NB4 (cell line): ENCODE measurements around the gene CYP4F12.
"Not testable (repeated sequence)": the region's sequence is repeated elsewhere in the genome, so short reads cannot be mapped to it uniquely, and the experiment has no call there.

ENCODE experiments used
- DNase-seq: peaks from one replicate; pipeline ENCODE4 v3.0.0; 2010; ENCODE audit warnings: low read depth
- H3K4me3 ChIP-seq: one replicate; pipeline ENCODE4 v1.5.1; 2011; ENCODE audit warnings: mild to moderate bottlenecking, low read depth, low read length, moderate library complexity
- CTCF ChIP-seq: IDR thresholded peaks from one replicate; pipeline ENCODE4 v1.5.1; 2012; ENCODE audit warnings: low read depth, low read length
- MYC ChIP-seq: IDR thresholded peaks from 2 replicates; pipeline ENCODE4 v1.6.1; 2011; ENCODE audit warnings: low read depth, low read length
- POLR2A ChIP-seq: IDR thresholded peaks from 2 replicates; pipeline ENCODE4 v1.6.1; 2011; ENCODE audit warnings: mild to moderate bottlenecking; ENCODE audit not compliant: insufficient read length; ENCODE audit errors: extremely low read depth
- TF ChIP-seq, protein P1 (sequence below): IDR thresholded peaks from 2 replicates; pipeline ENCODE4 v1.6.1; 2011; ENCODE audit warnings: low read depth, low read length

Gene CYP4F12

GRCh38 chr19:15671237-15671821, 1.6 kb upstream of the CYP4F12 start:
- H3K4me3 ChIP-seq, result no peak overlapping the region
- TF ChIP-seq, protein P1, sequence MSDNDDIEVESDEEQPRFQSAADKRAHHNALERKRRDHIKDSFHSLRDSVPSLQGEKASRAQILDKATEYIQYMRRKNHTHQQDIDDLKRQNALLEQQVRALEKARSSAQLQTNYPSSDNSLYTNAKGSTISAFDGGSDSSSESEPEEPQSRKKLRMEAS, result no peak
- TF ChIP-seq MYC (no peak), CTCF (no peak), POLR2A (no peak)
- DNase-seq, result no peak

- TF ChIP-seq CTCF (no peak), MYC (no peak), POLR2A (no peak)
- TF ChIP-seq, protein P1, result no peak
- H3K4me3 ChIP-seq, result no peak overlapping the region
- no peak for DNase-seq
Observed at GRCh38 chr19:15671891-15672579, 852 bp upstream of the CYP4F12 start.

GRCh38 chr19:15673176-15673654, 328 bp downstream of the CYP4F12 start:
- TF ChIP-seq, protein P1, result no peak
- TF ChIP-seq POLR2A (no peak), CTCF (no peak), MYC (no peak)
- DNase-seq, result no peak
- no peak overlapping the region for H3K4me3 ChIP-seq

DNA sequence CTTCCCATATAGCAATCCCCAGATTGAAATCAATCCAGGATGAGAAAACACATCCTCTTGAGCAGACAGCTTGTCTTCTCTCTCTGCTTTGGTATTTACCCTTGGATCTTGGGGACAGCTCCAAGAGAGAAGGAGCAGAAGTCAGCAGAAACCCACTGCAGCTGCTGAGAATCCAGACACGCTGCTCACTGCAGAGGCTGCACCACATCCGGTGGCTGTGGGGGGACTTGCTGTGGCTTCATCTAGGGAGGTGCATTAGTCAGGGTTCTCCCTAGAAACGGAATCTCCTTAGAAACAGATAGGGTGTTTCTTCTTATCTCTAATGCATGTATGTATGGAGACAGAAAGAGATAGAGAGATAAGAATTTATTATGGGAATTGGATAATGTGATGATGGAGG, 2.7 kb downstream of the CYP4F12 start:
- peak; percentile 42 for DNase-seq
- TF ChIP-seq POLR2A, result no peak
- no peak for TF ChIP-seq MYC
- TF ChIP-seq CTCF, result no peak
- TF ChIP-seq, protein P1, result no peak
- no peak overlapping the region for H3K4me3 ChIP-seq

DNA sequence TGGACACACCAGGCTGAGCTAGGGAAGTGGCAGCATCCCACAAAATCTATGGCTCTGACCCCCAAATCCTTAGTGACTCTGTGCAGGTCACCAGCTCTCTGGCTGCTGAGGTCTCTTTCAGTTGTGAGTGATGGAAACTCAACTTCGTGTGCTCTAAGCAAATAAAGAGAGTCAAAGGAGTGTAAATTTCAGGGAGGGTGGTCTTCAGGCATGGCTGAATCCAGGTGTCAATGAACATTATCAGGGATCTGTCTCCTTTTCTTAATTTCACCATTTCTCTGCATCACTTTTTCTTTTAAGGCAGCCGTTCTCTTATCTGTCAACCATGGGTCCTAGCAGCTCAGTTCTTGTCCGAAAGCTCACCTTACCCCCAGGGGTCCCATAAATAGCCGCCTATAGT, 6.2 kb downstream of the CYP4F12 start:
- TF ChIP-seq POLR2A (no peak), MYC (no peak), CTCF (no peak)
- TF ChIP-seq, protein P1, result no peak

GRCh38 chr19:15679865-15680264, 7.0 kb downstream of the CYP4F12 start:
- not testable (repeated sequence) for DNase-seq, H3K4me3 ChIP-seq

More for the DNA sequence above, 6.2 kb downstream of the CYP4F12 start:
- no peak overlapping the region for H3K4me3 ChIP-seq
- no peak for DNase-seq
